Activated CD8-positive, alpha-beta memory T cell treated with anti-CD3 and anti-CD28 coated beads for 24 hours (primary cell): ENCODE measurements around the gene APPBP2.
"Not testable (repeated sequence)": the region's sequence is repeated elsewhere in the genome, so short reads cannot be mapped to it uniquely, and the experiment has no call there.

Experiments
- DNase-seq: peaks from one replicate; pipeline ENCODE4 v3.0.0-alpha.2; 2020

The APPBP2 gene

GRCh38 chr17:60534010-60534555 lies 8.0 kb upstream of the APPBP2 start:
- DNase-seq = no peak

- no peak for DNase-seq
Measured at GRCh38 chr17:60529806-60530205, 3.8 kb upstream of the APPBP2 start.

GRCh38 chr17:60528828-60529227 lies 2.8 kb upstream of the APPBP2 start:
- DNase-seq = no peak

DNA sequence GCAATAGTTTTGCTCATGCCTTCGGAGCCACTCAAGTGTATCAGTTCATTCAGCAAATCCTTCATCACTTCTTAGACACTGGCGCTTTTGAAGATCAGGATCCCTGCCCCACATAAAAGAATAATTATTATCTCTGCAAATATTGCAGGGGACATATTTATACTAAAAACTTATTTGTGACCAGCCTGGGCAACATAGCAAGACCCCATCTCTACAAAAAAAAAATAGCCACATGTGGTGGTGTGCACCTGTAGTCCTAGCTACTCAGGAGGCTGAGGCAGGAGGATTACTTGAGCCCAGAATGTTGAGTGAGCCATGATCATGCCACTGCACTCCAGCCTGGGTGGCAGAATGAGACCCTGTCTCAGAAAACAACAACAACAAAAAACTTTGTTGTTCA lies 1.7 kb upstream of the APPBP2 start:
- DNase-seq = no peak

- DNase-seq = no peak
Measured at GRCh38 chr17:60526726-60527125, 684 bp upstream of the APPBP2 start.

DNA sequence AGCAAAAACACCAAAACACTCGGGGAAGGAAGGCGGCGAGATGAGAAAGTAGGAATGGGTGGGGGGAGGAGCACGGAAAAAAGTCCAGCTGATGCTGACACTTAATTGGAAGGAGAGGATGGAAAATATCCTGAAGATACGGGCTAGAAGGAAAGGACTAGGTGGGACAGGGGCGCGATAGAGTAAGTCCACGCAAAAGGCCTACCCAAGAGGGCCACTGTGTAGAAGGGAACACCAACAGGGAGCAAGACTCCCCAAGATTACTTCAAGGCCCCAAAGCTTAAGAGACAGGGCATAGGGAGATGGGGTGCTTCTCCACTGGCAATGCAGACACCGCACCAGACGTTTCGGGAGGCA lies 736 bp downstream of the APPBP2 start:
- DNase-seq = no peak

GRCh38 chr17:60524463-60525327 lies 1.3 kb downstream of the APPBP2 start:
- DNase-seq = no peak

DNA sequence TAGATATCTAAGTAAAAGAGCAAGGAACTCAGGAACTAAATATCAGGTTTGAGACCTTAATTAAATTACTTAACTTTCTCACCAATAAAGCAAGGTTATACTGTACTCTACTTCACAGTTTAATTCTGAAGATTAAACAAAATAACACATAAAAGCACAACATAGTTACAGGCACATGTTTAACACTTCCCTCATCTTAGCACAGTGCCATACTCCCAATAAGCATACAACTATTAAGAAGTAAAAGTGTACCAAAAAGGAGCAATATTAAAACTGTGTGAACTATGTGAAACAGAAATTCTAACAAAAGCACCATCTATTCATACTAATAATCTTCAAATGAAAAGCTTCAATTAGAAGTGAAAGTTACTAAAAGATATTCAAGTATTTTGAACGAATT lies 2.2 kb downstream of the APPBP2 start:
- DNase-seq = no peak

DNA sequence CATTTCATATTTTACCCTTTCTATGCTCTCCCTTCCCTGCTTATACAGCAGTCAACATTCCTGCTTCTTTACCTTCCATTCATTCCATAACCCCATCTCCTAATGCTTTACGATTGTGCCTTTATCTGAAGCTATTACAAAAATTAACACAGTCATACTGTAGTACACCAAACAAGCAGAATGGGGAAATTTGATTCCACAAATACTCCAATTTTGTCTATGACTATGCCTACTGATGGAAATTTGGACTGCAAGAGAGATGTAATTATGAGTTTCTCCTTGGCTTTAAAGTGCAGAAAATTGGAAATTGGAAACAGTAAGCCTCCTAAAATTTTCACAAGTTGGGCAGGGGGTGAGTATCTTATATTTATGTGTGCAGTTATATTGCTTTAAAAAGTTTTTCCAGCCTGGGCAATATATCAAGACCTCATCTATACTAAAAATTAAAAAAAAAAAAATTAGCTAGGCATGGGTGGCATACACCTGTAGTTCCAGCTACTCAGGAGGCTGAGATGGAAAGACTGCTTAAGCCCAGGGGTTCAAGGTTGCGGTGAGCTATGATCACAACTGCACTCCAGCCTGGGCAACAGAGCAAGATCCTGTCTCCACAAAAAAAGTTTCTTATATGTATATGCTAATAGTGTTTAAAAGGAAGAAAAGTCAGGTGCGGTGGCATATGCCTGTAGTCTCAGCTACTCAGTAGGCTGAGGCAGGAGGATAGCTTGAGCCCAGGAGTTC lies 3.0 kb downstream of the APPBP2 start:
- DNase-seq = no peak

DNA sequence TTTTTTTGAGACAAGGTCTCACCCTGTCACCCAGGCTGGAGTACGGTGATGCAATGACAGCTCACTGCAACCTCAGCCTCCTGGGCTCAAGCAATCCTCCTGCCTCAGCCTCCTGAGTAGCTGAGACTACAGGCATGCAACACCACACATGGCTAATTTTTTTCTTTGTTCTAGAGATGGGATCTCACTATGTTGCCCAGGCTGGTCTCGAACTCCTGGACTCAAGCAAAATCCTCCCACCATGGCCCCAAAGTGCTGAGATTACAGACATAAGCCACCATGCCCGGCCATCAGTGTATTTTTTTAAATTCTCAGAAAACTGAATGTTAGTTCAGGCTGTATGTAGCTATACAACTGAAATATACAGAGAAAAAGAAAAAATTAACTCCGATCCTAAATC lies 6.2 kb downstream of the APPBP2 start:
- DNase-seq = no peak

GRCh38 chr17:60515683-60516082 lies 10.4 kb downstream of the APPBP2 start:
- DNase-seq = not testable (repeated sequence)

- DNase-seq = not testable (repeated sequence)
Measured at GRCh38 chr17:60515199-60515598, 10.8 kb downstream of the APPBP2 start.

DNA sequence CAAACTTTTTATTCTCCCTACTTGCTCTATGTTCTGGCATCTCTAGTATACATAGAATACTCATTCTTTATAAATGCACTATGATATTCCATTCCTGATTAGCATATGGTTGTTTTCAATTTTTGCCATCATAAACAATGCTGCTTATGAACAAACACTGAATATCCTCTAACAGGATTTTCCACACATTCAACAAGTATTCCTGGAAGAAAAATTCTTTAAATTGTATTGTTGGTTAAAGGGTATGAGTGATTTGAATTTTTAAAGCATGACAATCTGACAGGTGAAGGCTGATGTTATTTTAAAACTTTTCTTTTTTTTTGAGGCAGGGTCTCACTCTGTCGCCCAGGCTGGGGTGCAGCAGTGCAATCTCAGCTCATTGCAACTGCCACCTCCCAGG lies 11.5 kb downstream of the APPBP2 start:
- DNase-seq = no peak

- no peak for DNase-seq
Measured at GRCh38 chr17:60514053-60514452, 12.0 kb downstream of the APPBP2 start.

DNA sequence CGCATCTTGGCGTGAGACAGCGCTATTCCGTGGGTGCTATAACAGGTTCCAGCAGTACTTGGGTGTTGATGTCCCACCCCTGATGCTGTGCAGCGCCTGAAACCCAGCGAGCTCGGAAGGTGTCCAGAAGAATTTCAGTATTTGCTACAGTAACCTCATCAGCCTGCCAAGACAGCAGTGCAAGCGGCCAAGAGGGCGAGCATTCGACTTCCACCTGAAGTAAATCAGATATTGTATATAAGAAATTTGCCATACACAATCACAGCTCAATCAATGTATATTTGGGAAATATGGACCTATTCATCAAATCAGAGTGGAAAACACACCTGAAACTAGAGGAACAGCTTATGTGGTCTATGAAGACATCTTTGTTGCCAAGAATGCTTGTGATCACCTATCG lies 13.0 kb downstream of the APPBP2 start:
- no peak for DNase-seq

GRCh38 chr17:60510723-60511122 lies 15.3 kb downstream of the APPBP2 start:
- DNase-seq = no peak

- DNase-seq = no peak
Measured at GRCh38 chr17:60510031-60510430, 16.0 kb downstream of the APPBP2 start.

DNA sequence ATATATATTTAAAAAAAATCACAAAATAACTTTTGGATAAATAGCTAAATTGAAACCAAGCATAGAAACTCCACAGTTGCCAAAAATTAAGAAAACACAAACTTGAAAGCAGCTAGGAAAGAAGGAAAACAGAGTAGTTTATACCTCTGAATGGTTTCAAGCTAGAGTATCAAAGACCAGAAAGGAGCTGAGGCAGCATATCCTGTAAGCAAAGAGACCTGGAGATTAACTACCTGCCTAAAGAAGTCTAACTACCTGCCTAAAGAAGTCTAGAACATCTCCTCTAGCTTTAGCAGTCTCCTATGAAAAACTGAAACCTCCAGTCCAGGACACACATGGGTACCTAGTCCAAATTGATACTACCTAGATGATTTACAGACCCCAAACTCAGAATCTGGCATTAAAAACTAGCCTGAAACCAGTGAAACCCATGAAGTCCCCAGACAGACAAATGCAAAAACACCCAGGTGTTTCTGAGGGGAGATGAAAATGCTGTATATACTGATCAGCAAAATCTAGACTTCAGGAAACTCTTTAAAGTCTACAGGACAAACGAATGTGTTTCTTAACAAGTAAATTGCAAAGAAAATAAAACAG lies 17.6 kb downstream of the APPBP2 start:
- no peak for DNase-seq

- no peak for DNase-seq
Measured at GRCh38 chr17:60506312-60506711, 19.7 kb downstream of the APPBP2 start.

DNA sequence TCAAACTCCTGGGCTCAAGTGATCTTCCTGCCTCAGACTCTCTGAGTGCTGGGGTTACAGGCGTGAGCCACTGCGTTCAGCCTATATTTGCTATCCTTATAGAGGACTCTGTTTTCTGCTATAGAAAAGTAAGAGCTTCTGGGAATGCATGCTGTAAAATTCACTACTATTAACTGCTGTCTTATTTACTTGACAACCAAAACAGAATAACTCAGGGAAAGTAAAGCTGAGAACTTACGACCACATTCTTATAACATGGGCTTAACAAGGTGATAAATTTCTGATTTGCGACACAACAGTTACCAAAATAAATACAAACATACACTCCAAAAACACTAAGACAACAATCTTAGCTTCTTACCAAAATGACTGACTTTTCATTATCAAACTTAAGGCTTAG lies 23.9 kb downstream of the APPBP2 start:
- no peak for DNase-seq

GRCh38 chr17:60501589-60501988 lies 24.5 kb downstream of the APPBP2 start:
- DNase-seq = no peak

DNA sequence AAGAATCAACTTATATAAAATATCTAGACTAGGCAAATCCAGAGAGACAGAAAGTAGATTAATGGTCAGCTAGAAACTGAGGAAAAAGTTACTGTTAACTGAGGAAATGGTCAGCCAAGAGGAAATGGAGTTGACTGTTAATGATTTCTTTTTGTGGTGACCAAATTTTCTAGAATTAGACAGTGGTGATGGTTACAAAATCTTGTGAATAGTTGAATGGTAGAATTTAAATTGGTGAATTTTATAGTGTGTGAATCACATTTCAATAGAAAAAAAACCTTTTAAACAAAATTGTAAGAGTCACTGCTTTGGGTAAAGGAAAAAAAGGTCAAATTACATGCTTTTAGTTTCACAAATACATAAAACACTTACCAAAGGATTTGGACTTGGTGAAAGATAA lies 30.0 kb downstream of the APPBP2 start:
- DNase-seq = no peak

- no peak for DNase-seq
Measured at GRCh38 chr17:60495260-60495659, 30.8 kb downstream of the APPBP2 start.

DNA sequence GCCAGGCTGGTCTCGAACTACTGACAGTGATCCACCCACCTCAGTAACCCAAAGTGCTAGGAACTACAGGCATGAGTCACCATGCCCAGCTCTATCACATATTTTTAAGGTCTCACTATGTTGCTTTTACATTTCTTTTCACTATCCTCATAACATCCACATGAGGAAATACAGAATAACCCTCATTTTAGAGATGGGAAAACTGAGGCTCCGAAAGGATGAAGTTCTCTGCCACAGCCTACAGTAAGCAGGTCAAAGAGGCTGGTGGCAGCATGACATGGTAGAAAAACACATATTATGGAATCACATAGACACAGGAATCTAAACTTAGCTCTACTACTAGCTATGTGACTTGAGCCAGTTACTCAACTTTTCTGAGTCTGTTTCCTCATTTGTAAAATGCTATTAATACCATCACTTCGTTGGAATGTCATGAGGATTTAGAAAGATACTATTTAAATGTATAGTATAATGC lies 32.2 kb downstream of the APPBP2 start:
- no peak for DNase-seq
